OCI-LY3 (cell line): ENCODE data around the gene ZNF418.

ENCODE experiments used
- CTCF ChIP-seq: fragments of 200-600, 300-600 bp; sonication (generic); IDR thresholded peaks from 2 replicates; pipeline ENCODE4 v1.5.1; 2014; ENCODE audit warnings: antibody characterized with exemption, low read length, low read depth
- EZH2phosphoT487 ChIP-seq: fragments of 200-600 bp; shearing (Covaris generic); IDR thresholded peaks from 2 replicates; pipeline ENCODE4 v1.6.1; 2018; ENCODE audit warnings: antibody characterized with exemption, mixed run types, low read depth

GRCh38 chr19:57954996-57955395, 19.8 kb upstream of the ZNF418 start:
- TF ChIP-seq CTCF (no peak), EZH2phosphoT487 (no peak)
